Panc1 (cell line): ENCODE results near the gene UBE2L3. TPM values are rescaled to one million over a fixed set of nuclear protein-coding genes. Genes with fewer than 3 reads are reported as not detected.

Source experiments
- ATAC-seq: fragments of 200-7000 bp; cut with Tn5 transposase; 2 replicates; pipeline ENCODE4 v1.9.1; 2020; ENCODE audit warnings: mild to moderate bottlenecking, moderate library complexity
- BruUV-seq: library from RNA; stranded (reverse); fragments of 400-500 nt; replicated peaks from 2 replicates; lab custom pipeline; 2021; lab: Mats Ljungman, UMichigan
- CTCF ChIA-PET: fragments of 300-600 bp; sonication (Branson Sonifier 250); formaldehyde crosslinking; loops from one replicate; lab custom pipeline; 2022; ENCODE audit warnings: antibody characterized with exemption; lab: Charles Lee
- POLR2A ChIA-PET: fragments of 300-600 bp; sonication (Branson Sonifier 250); formaldehyde crosslinking; loops from one replicate; lab custom pipeline; 2022; ENCODE audit warnings: antibody characterized with exemption; lab: Charles Lee
- DNase-seq: peaks from one replicate; pipeline ENCODE4 v3.0.0-alpha.2; 2010; ENCODE audit warnings: low read depth, low spot score
- H3K27ac ChIP-seq: 2 replicates; pipeline ENCODE4 v1.5.1; 2011; ENCODE audit warnings: mild to moderate bottlenecking, low read length, inconsistent platforms
- H3K27me3 ChIP-seq: fragments of 200-500 bp; sonication (Bioruptor generic); 2 replicates; pipeline ENCODE4 v1.6.0; 2014; ENCODE audit warnings: low read length, inconsistent platforms; ENCODE audit not compliant: control insufficient read depth, insufficient read depth
- H3K36me3 ChIP-seq: fragments of 200-500 bp; sonication (Bioruptor generic); 2 replicates; pipeline ENCODE4 v1.5.1; 2014; ENCODE audit warnings: inconsistent platforms, mild to moderate bottlenecking, low read length, moderate library complexity; ENCODE audit not compliant: control insufficient read depth, insufficient read depth
- H3K4me1 ChIP-seq: 2 replicates; pipeline ENCODE4 v1.5.1; 2011; ENCODE audit warnings: inconsistent platforms, mild to moderate bottlenecking, low read length, moderate library complexity; ENCODE audit not compliant: control insufficient read depth, insufficient read depth
- H3K4me3 ChIP-seq, 2 experiments: 2 replicates each; pipeline ENCODE4 v1.5.1; 2011 to 2012; ENCODE audit warnings: low read depth in 2 of 2, low read length in 2 of 2, mild to moderate bottlenecking in 2 of 2, inconsistent platforms in 1 of 2, moderate library complexity in 1 of 2
- H3K9me3 ChIP-seq: fragments of 200-500 bp; sonication (Bioruptor generic); 2 replicates; pipeline ENCODE4 v1.5.1; 2014; ENCODE audit warnings: low read depth, mild to moderate bottlenecking, inconsistent platforms, low read length, moderate library complexity; ENCODE audit not compliant: control insufficient read depth, insufficient read depth
- CTCF ChIP-seq: fragments of 450-650 bp; IDR thresholded peaks from 2 replicates; pipeline ENCODE4 v1.5.1; 2017; ENCODE audit warnings: mild to moderate bottlenecking
- POLR2AphosphoS5 ChIP-seq: IDR thresholded peaks from 2 replicates; pipeline ENCODE4 v1.6.1; 2012; ENCODE audit warnings: mild to moderate bottlenecking, low read depth, low read length, moderate library complexity
- SIN3A ChIP-seq: IDR thresholded peaks from 2 replicates; pipeline ENCODE4 v1.6.1; 2012; ENCODE audit warnings: low read depth, mild to moderate bottlenecking, low read length, moderate library complexity, borderline replicate concordance; ENCODE audit not compliant: insufficient read depth
- TCF7L2 ChIP-seq: IDR thresholded peaks from 2 replicates; pipeline ENCODE4 v1.6.1; 2011; ENCODE audit warnings: mild to moderate bottlenecking, low read depth, low read length, inconsistent platforms
- in situ Hi-C: cut with HindIII; loops from 2 replicates; pipeline ENCODE4 v1.10.0; 2016; ENCODE audit warnings: low sequenced_read_pairs, low pct_unique_long_range_greater_than_20kb
- intact Hi-C: fragments of 100-400 bp; cut with micrococcal nuclease; formaldehyde crosslinking; loops from one replicate; pipeline ENCODE4 v1.10.0; 2022; ENCODE audit not compliant: unreplicated experiment
- total RNA-seq: library from RNA; stranded (reverse); gene quantifications from one replicate; pipeline ENCODE4 v1.2.1, GENCODE V29; 2021; ENCODE audit not compliant: unreplicated experiment
- TF ChIP-seq, protein P1 (sequence below), 2 experiments: IDR thresholded peaks; 2 replicates each; pipeline ENCODE4 v1.6.1; 2011 to 2012; ENCODE audit warnings: low read depth in 2 of 2, control low read depth in 1 of 2, low read length in 1 of 2, mild to moderate bottlenecking in 1 of 2, moderate library complexity in 1 of 2; ENCODE audit not compliant: insufficient read depth in 1 of 2

UBE2L3 gene
- total RNA-seq, 1 experiment from 2014 or later, result 51.1 TPM

- TF ChIP-seq CTCF (no peak), POLR2AphosphoS5 (no peak), SIN3A (no peak), TCF7L2 (no peak)
- TF ChIP-seq, protein P1, sequence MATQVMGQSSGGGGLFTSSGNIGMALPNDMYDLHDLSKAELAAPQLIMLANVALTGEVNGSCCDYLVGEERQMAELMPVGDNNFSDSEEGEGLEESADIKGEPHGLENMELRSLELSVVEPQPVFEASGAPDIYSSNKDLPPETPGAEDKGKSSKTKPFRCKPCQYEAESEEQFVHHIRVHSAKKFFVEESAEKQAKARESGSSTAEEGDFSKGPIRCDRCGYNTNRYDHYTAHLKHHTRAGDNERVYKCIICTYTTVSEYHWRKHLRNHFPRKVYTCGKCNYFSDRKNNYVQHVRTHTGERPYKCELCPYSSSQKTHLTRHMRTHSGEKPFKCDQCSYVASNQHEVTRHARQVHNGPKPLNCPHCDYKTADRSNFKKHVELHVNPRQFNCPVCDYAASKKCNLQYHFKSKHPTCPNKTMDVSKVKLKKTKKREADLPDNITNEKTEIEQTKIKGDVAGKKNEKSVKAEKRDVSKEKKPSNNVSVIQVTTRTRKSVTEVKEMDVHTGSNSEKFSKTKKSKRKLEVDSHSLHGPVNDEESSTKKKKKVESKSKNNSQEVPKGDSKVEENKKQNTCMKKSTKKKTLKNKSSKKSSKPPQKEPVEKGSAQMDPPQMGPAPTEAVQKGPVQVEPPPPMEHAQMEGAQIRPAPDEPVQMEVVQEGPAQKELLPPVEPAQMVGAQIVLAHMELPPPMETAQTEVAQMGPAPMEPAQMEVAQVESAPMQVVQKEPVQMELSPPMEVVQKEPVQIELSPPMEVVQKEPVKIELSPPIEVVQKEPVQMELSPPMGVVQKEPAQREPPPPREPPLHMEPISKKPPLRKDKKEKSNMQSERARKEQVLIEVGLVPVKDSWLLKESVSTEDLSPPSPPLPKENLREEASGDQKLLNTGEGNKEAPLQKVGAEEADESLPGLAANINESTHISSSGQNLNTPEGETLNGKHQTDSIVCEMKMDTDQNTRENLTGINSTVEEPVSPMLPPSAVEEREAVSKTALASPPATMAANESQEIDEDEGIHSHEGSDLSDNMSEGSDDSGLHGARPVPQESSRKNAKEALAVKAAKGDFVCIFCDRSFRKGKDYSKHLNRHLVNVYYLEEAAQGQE (IDR thresholded peaks at IDR 0.05; ENCODE audit: insufficient read depth in 1 of 2, low read depth in 2 of 2, low read length in 1 of 2), result no peak
- in situ Hi-C loops, result no loop called here
- Histone ChIP-seq H3K4me3 (no peak overlapping the region), H3K9me3 (no peaks in the 10 kb centered on the region), H3K36me3 (no peaks in the 10 kb centered on the region), H3K27ac (no peak overlapping the region), H3K27me3 (no peaks in the 10 kb centered on the region), H3K4me1 (no peaks in the 10 kb centered on the region; the same call in 1 of the 2 replicates)
- intact Hi-C loops, result no loop called here
- CTCF ChIA-PET, result interaction anchor here (0.9 kb wide), 1 partner anchor 33 kb away, joined by 3 read pairs; no protein-coding TSS in a partner anchor
- ATAC-seq, result no peak
- DNase-seq, result no peak
- BruUV-seq, result no TSS peak
- POLR2A ChIA-PET, result no interaction called here
These were observed 45.3 kb downstream of the UBE2L3 start for GRCh38 chr22:21612858-21613257.

DNA sequence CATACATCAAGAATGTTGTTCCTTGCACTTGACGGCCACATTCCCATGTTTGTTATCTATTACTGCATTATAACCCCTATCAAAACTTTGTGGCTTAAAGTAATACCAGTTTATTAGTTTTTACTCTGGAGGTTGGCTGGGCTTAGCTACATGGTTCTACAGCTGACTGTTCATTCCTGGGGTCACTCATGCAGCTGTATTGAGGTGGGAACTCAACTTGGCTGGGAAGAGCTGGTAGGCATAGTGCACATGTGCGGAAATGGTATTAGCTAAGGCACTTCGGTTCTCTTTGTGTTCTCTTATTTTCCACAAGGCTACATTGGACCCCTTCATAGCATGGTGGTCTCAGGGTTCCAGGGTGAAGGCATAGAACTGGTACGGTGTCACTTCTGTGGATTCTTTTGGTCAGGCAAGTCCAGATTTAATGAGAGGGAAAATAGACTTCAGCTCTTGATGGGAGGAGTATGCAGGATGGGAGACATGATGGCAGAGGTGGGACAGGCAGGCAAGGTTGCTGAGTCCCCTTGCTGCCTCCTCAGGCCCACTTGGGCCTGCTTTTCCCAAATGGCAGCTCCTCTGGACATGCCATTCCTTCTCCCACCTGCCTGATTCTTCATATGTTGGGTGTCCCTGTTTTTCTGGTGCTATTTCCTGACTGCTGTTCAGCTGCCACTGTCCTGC is 46.2 kb downstream of the UBE2L3 start:
- Histone ChIP-seq H3K36me3 (no peaks in the 10 kb centered on the region), H3K27ac (no peak overlapping the region), H3K9me3 (no peaks in the 10 kb centered on the region), H3K4me1 (peaks cover 2% of the 10 kb centered on the region), H3K4me3 (no peak overlapping the region), H3K27me3 (no peaks in the 10 kb centered on the region)
- POLR2A ChIA-PET, result interaction anchor here (0.6 kb wide), 1 partner anchor 12 kb away, joined by 9 read pairs; no protein-coding TSS in a partner anchor
- TF ChIP-seq, protein P1 (IDR thresholded peaks at IDR 0.05; ENCODE audit: insufficient read depth in 1 of 2, low read depth in 2 of 2, low read length in 1 of 2), result no peak
- TF ChIP-seq POLR2AphosphoS5 (no peak), SIN3A (no peak), CTCF (no peak), TCF7L2 (no peak)
- ATAC-seq (no peak), DNase-seq (no peak)
- intact Hi-C loops (no loop called here), in situ Hi-C loops (no loop called here)
- CTCF ChIA-PET, result interaction anchor here (0.9 kb wide), 1 partner anchor 32 kb away, joined by 3 read pairs; no protein-coding TSS in a partner anchor
- BruUV-seq, result no TSS peak
